HG03521 (cell line): Measurements from ENCODE around the gene AMT.

Source experiments
- ATAC-seq: cut with Tn5 transposase; IDR thresholded peaks from one replicate; pipeline ENCODE4 v1.9.1; 2021; ENCODE audit warnings: mild to moderate bottlenecking, moderate library complexity; ENCODE audit not compliant: unreplicated experiment

The AMT gene

GRCh38 chr3:49422379-49423248 is at the start of gene AMT:
TSS of gene AMT (minus strand) at chr3:49422473. CDS start at chr3:49422450, 23 bp downstream.
- no peak for ATAC-seq

- ATAC-seq = no peak
These were observed 48.6 kb upstream of the AMT start for GRCh38 chr3:49470714-49471420.

GRCh38 chr3:49469936-49470713 is 47.9 kb upstream of the AMT start, which contains the start of gene DAG1:
TSS of gene DAG1 (plus strand) at chr3:49470267. CDS start at chr3:49510535, 40,268 bp downstream.
- peak; percentile 81 for ATAC-seq

GRCh38 chr3:49469037-49469935 is 47.0 kb upstream of the AMT start:
- no peak for ATAC-seq

- no peak for ATAC-seq
These were observed 43.8 kb upstream of the AMT start for GRCh38 chr3:49466085-49466484.

GRCh38 chr3:49465270-49466034 is 43.2 kb upstream of the AMT start:
- no peak for ATAC-seq

GRCh38 chr3:49462222-49462621 is 39.9 kb upstream of the AMT start:
- no peak for ATAC-seq

GRCh38 chr3:49461443-49462171 is 39.3 kb upstream of the AMT start:
- ATAC-seq = no peak

- no peak for ATAC-seq
These were observed 38.7 kb upstream of the AMT start for GRCh38 chr3:49460956-49461355.

- ATAC-seq = no peak
These were observed 38.1 kb upstream of the AMT start for GRCh38 chr3:49460188-49460890.

GRCh38 chr3:49456466-49456865 is 34.2 kb upstream of the AMT start:
- no peak for ATAC-seq

- ATAC-seq = no peak
These were observed 32.8 kb upstream of the AMT start for GRCh38 chr3:49454898-49455681.

- no peak for ATAC-seq
These were observed 32.2 kb upstream of the AMT start for GRCh38 chr3:49454458-49454857.

- no peak for ATAC-seq
These were observed 31.3 kb upstream of the AMT start for GRCh38 chr3:49453621-49454020.

- ATAC-seq = no peak
These were observed 23.1 kb upstream of the AMT start for GRCh38 chr3:49445391-49445790.

GRCh38 chr3:49434731-49435130 is 12.5 kb upstream of the AMT start:
- no peak for ATAC-seq

GRCh38 chr3:49428752-49429080 is 6.4 kb upstream of the AMT start:
- ATAC-seq = no peak

GRCh38 chr3:49427586-49427985 is 5.3 kb upstream of the AMT start:
- ATAC-seq = no peak
